Epidermal melanocyte (primary cell): ENCODE data around the gene CLEC14A.

Experiments
- DNase-seq: peaks from one replicate; pipeline ENCODE4 v3.0.0; 2011; ENCODE audit warnings: low spot score; ENCODE audit not compliant: insufficient read length

The CLEC14A gene

GRCh38 chr14:38250331-38250730 lies 5.6 kb downstream of the CLEC14A start:
- no peak for DNase-seq

GRCh38 chr14:38248321-38249028 lies 7.4 kb downstream of the CLEC14A start:
- no peak for DNase-seq

- no peak for DNase-seq
These were observed 12.1 kb downstream of the CLEC14A start for GRCh38 chr14:38243696-38244240.

- no peak for DNase-seq
These were observed 17.0 kb downstream of the CLEC14A start for GRCh38 chr14:38238878-38239277.

GRCh38 chr14:38238332-38238731 lies 17.6 kb downstream of the CLEC14A start:
- no peak for DNase-seq

- no peak for DNase-seq
These were observed 22.7 kb downstream of the CLEC14A start for GRCh38 chr14:38233218-38233617.

GRCh38 chr14:38226366-38226765 lies 29.5 kb downstream of the CLEC14A start:
- no peak for DNase-seq

GRCh38 chr14:38225946-38226345 lies 29.9 kb downstream of the CLEC14A start:
- no peak for DNase-seq

GRCh38 chr14:38224338-38224737 lies 31.6 kb downstream of the CLEC14A start:
- DNase-seq, result no peak

GRCh38 chr14:38221077-38221476 lies 34.8 kb downstream of the CLEC14A start:
- no peak for DNase-seq

GRCh38 chr14:38217553-38217952 lies 38.3 kb downstream of the CLEC14A start:
- no peak for DNase-seq

GRCh38 chr14:38213001-38213400 lies 42.9 kb downstream of the CLEC14A start:
- no peak for DNase-seq

- DNase-seq, result no peak
These were observed 43.8 kb downstream of the CLEC14A start for GRCh38 chr14:38212111-38212510.

- no peak for DNase-seq
These were observed 44.6 kb downstream of the CLEC14A start for GRCh38 chr14:38211255-38211735.

- no peak for DNase-seq
These were observed 45.2 kb downstream of the CLEC14A start for GRCh38 chr14:38210587-38211216.

- no peak for DNase-seq
These were observed 46.0 kb downstream of the CLEC14A start for GRCh38 chr14:38209572-38210557.

GRCh38 chr14:38208618-38209562 lies 47.0 kb downstream of the CLEC14A start:
- DNase-seq, result no peak

- no peak for DNase-seq
These were observed 47.9 kb downstream of the CLEC14A start, which contains the start of gene SSTR1 for GRCh38 chr14:38207736-38208617. Gene SSTR1, plus strand, starts transcription at chr14:38207904. Its CDS starts 1,486 bp downstream, at chr14:38209390.

- DNase-seq, result no peak
These were observed 48.5 kb downstream of the CLEC14A start for GRCh38 chr14:38207377-38207735.
